Activated CD8-positive, alpha-beta T cell treated with anti-CD3 and anti-CD28 coated beads for 36 hours (primary cell): Measurements from ENCODE around the gene AMOTL1. TPM values are rescaled to one million over a fixed set of nuclear protein-coding genes. Genes with fewer than 3 reads are reported as not detected.

Experiments
- ATAC-seq: fragments of 200-7000 bp; cut with Tn5 transposase; one replicate; pipeline ENCODE4 v1.10.0; 2021; ENCODE audit warnings: mild to moderate bottlenecking, moderate library complexity
- CTCF ChIA-PET: fragments of 350-600 bp; sonication (Branson Sonifier 250); formaldehyde crosslinking; loops from one replicate; lab custom pipeline; 2021; ENCODE audit warnings: antibody characterized with exemption; lab: Charles Lee
- POLR2A ChIA-PET: fragments of 350-600 bp; sonication (Branson Sonifier 250); formaldehyde crosslinking; loops from one replicate; lab custom pipeline; 2021; ENCODE audit warnings: antibody characterized with exemption; lab: Charles Lee
- DNase-seq: peaks from one replicate; pipeline ENCODE4 v3.0.0-alpha.2; 2020
- H3K27ac Mint-ChIP-seq: one replicate; pipeline ENCODE4 v1.8.0; 2021; ENCODE audit warnings: mild to moderate bottlenecking, mixed read lengths
- H3K27me3 Mint-ChIP-seq: one replicate; pipeline ENCODE4 v1.8.0; 2021; ENCODE audit warnings: mixed read lengths
- H3K36me3 Mint-ChIP-seq: one replicate; pipeline ENCODE4 v1.8.0; 2021; ENCODE audit warnings: low read depth, mixed read lengths
- H3K4me1 Mint-ChIP-seq: one replicate; pipeline ENCODE4 v1.8.0; 2021; ENCODE audit warnings: low read depth, mixed read lengths
- H3K4me3 Mint-ChIP-seq: one replicate; pipeline ENCODE4 v1.8.0; 2021; ENCODE audit warnings: mild to moderate bottlenecking, moderate library complexity, mixed read lengths
- H3K9me3 Mint-ChIP-seq: one replicate; pipeline ENCODE4 v1.8.0; 2021; ENCODE audit warnings: mixed read lengths
- CTCF ChIP-seq: fragments of 200-600 bp; IDR thresholded peaks from one replicate; pipeline ENCODE4 v1.8.0; 2022; ENCODE audit warnings: antibody characterized with exemption, mild to moderate bottlenecking
- intact Hi-C: fragments of 100-400 bp; cut with micrococcal nuclease; formaldehyde crosslinking; loops from one replicate; pipeline ENCODE4 v1.10.0; 2022
- total RNA-seq, 2 experiments: library from RNA; stranded (reverse); gene quantifications; one replicate each; pipeline ENCODE4 v1.2.3, GENCODE V29; 2021

Gene AMOTL1
- total RNA-seq, 2 experiments from 2014 or later: 1.5 to 1.7 TPM

DNA sequence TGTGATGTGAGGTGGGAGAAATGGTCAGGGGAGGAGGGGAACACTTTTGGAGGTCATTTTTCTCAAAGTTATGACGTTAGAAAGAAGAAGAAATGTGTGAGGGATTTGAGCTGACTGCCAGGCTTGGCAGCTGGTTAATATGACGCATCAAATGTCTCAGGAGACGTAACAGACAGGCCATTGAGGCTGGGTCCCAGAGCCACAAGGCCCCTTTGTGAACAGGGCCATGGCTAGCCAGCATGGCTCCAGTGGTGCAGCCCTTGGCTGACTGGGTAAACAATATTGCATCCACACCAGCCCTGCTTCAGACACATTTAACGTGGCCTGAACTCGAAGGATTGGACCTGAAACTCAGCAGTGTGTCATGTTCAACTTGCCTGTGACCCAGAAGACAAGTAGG lies 34.3 kb downstream of the AMOTL1 start:
- intact Hi-C loops: no loop called here
- ATAC-seq (no peak), DNase-seq (no peak)
- no peak overlapping the region for H3K4me3 Mint-ChIP-seq
- peaks cover 1% of the 10 kb centered on the region for H3K27me3 Mint-ChIP-seq
- H3K9me3 Mint-ChIP-seq: no peaks in the 10 kb centered on the region
- H3K4me1 Mint-ChIP-seq: no peaks in the 10 kb centered on the region
- no peak for TF ChIP-seq CTCF
- H3K27ac Mint-ChIP-seq: no peak overlapping the region
- CTCF ChIA-PET: interaction anchor here (1.0 to 1.5 kb wide), 2 partner anchors 16 to 239 kb away, joined by 3 to 5 read pairs; no protein-coding TSS in a partner anchor
- POLR2A ChIA-PET: no interaction called here
- H3K36me3 Mint-ChIP-seq: no peaks in the 10 kb centered on the region

GRCh38 chr11:94803491-94803890 lies 35.3 kb downstream of the AMOTL1 start:
- H3K36me3 Mint-ChIP-seq: no peaks in the 10 kb centered on the region
- H3K9me3 Mint-ChIP-seq: no peaks in the 10 kb centered on the region
- ChIA-PET CTCF (no interaction called here), POLR2A (no interaction called here)
- no peaks in the 10 kb centered on the region for H3K4me1 Mint-ChIP-seq
- no peak for TF ChIP-seq CTCF
- no peak overlapping the region for H3K4me3 Mint-ChIP-seq
- intact Hi-C loops: no loop called here
- peaks cover 1% of the 10 kb centered on the region for H3K27me3 Mint-ChIP-seq
- DNase-seq: no peak
- no peak for ATAC-seq
- H3K27ac Mint-ChIP-seq: no peak overlapping the region

- Mint-ChIP-seq H3K27me3 (peaks cover 1% of the 10 kb centered on the region), H3K27ac (no peak overlapping the region), H3K4me3 (no peak overlapping the region), H3K36me3 (no peaks in the 10 kb centered on the region), H3K9me3 (no peaks in the 10 kb centered on the region), H3K4me1 (no peaks in the 10 kb centered on the region)
- DNase-seq: no peak
- intact Hi-C loops: no loop called here
- TF ChIP-seq CTCF: no peak
- no peak for ATAC-seq
- ChIA-PET POLR2A (interaction anchor here (1.2 kb wide), 1 partner anchor 16 kb away, joined by 3 read pairs; no protein-coding TSS in a partner anchor), CTCF (no interaction called here)
Observed at GRCh38 chr11:94804874-94805273, 36.7 kb downstream of the AMOTL1 start.

GRCh38 chr11:94806014-94806413 lies 37.9 kb downstream of the AMOTL1 start:
- no peak for ATAC-seq
- Mint-ChIP-seq H3K27me3 (peaks cover 3% of the 10 kb centered on the region), H3K4me3 (no peak overlapping the region), H3K9me3 (no peaks in the 10 kb centered on the region), H3K36me3 (no peaks in the 10 kb centered on the region), H3K27ac (no peak overlapping the region), H3K4me1 (no peaks in the 10 kb centered on the region)
- no peak for TF ChIP-seq CTCF
- POLR2A ChIA-PET: interaction anchor here (1.2 kb wide), 1 partner anchor 14 kb away, joined by 3 read pairs; no protein-coding TSS in a partner anchor
- intact Hi-C loops: no loop called here
- no peak for DNase-seq
- CTCF ChIA-PET: no interaction called here

- CTCF ChIA-PET: interaction anchor here (1.1 kb wide), 1 partner anchor 20 kb away, joined by 4 read pairs; no protein-coding TSS in a partner anchor
- peaks cover 3% of the 10 kb centered on the region for H3K27me3 Mint-ChIP-seq
- no peak for TF ChIP-seq CTCF
Observed at GRCh38 chr11:94806419-94806818, 38.3 kb downstream of the AMOTL1 start.

More at GRCh38 chr11:94806419-94806818, 38.3 kb downstream of the AMOTL1 start:
- intact Hi-C loops: no loop called here
- no peaks in the 10 kb centered on the region for H3K4me1 Mint-ChIP-seq
- no peak overlapping the region for H3K4me3 Mint-ChIP-seq
- no peaks in the 10 kb centered on the region for H3K36me3 Mint-ChIP-seq
- POLR2A ChIA-PET: no interaction called here
- no peak for DNase-seq
- H3K27ac Mint-ChIP-seq: no peak overlapping the region
- no peaks in the 10 kb centered on the region for H3K9me3 Mint-ChIP-seq
- no peak for ATAC-seq
